ENCODE measurements around the gene MYL3.

MYL3 gene

GRCh38 chr3:46895761-46896160, 32.5 kb upstream of the MYL3 start:
- no peaks in the 10 kb centered on the region for H4K20me1 ChIP-seq (ENCODE audit: control insufficient read depth, insufficient read depth, low read depth, low read length)
- peaks cover 44% of the 10 kb centered on the region for H3K27me3 ChIP-seq (ENCODE audit: control insufficient read depth, low read length)

DNA sequence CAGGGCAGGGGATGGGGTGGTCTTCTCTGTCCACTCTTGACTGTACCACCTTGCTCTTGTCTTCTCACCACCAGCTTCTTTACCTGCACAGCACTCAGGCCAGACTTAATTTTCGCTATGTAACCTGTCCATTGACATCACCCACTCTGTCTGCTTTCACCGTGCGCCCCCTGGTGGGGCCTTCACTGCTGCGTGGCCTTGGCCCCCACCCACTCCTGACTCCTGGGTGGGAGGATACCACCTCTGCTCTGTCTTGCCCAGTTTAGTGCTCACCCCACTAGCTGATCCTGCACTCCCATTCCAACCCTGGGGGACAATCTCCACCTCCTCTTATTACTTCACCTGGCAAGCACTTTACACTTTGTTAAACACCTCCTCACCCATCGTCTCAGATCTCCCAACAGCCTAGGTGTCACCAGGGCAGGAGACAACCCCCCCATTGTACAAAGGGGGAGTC, 32.0 kb upstream of the MYL3 start:
- Histone ChIP-seq H3K4me2 (ENCODE audit: low read length) (no peak overlapping the region), H3K27me3 (ENCODE audit: control insufficient read depth, low read length) (peaks cover 44% of the 10 kb centered on the region), H3F3A (ENCODE audit: control insufficient read depth, insufficient read depth) (no peaks in the 10 kb centered on the region), H3K9me2 (replicated peaks; ENCODE audit: control insufficient read depth, low read length) (no peaks in the 10 kb centered on the region), H4K20me1 (ENCODE audit: control insufficient read depth, insufficient read depth, low read depth, low read length) (no peaks in the 10 kb centered on the region), H3K4me3 (ENCODE audit: low read length) (no peak overlapping the region), H3K79me2 (ENCODE audit: control insufficient read depth, low read length) (no peaks in the 10 kb centered on the region), H3K36me3 (ENCODE audit: control insufficient read depth, low read length) (no peaks in the 10 kb centered on the region), H3K27ac (ENCODE audit: low read depth, low read length) (no peak overlapping the region), H3K4me1 (ENCODE audit: control insufficient read depth, low read length) (peaks cover 22% of the 10 kb centered on the region), H3K9me3 (ENCODE audit: control insufficient read depth, insufficient read depth, low read length) (no peaks in the 10 kb centered on the region)
- no peak for TF ChIP-seq EZH2phosphoT487 (IDR thresholded peaks at IDR 0.05; ENCODE audit: borderline replicate concordance, low read length)
- peak; percentile 99 for TF ChIP-seq CTCF (IDR thresholded peaks at IDR 0.05; ENCODE audit: low read depth, low read length, poor library complexity, severe bottlenecking)

More at GRCh38 chr3:46895761-46896160, 32.5 kb upstream of the MYL3 start:
- TF ChIP-seq EZH2phosphoT487 (IDR thresholded peaks at IDR 0.05; ENCODE audit: borderline replicate concordance, low read length) (no peak), CTCF (IDR thresholded peaks at IDR 0.05; ENCODE audit: low read depth, low read length, poor library complexity, severe bottlenecking) (no peak)
- Histone ChIP-seq H3K4me2 (ENCODE audit: low read length) (no peak overlapping the region), H3F3A (ENCODE audit: control insufficient read depth, insufficient read depth) (no peaks in the 10 kb centered on the region), H3K4me1 (ENCODE audit: control insufficient read depth, low read length) (peaks cover 22% of the 10 kb centered on the region), H3K27ac (ENCODE audit: low read depth, low read length) (no peak overlapping the region), H3K36me3 (ENCODE audit: control insufficient read depth, low read length) (no peaks in the 10 kb centered on the region), H3K9me2 (replicated peaks; ENCODE audit: control insufficient read depth, low read length) (no peaks in the 10 kb centered on the region), H3K79me2 (ENCODE audit: control insufficient read depth, low read length) (no peaks in the 10 kb centered on the region), H3K9me3 (ENCODE audit: control insufficient read depth, insufficient read depth, low read length) (no peaks in the 10 kb centered on the region), H3K4me3 (ENCODE audit: low read length) (no peak overlapping the region)

GRCh38 chr3:46894256-46894655, 31.0 kb upstream of the MYL3 start:
- no peaks in the 10 kb centered on the region for H3F3A ChIP-seq (ENCODE audit: control insufficient read depth, insufficient read depth)
- H3K4me1 ChIP-seq (ENCODE audit: control insufficient read depth, low read length), result peaks cover 22% of the 10 kb centered on the region
- peaks cover 49% of the 10 kb centered on the region for H3K27me3 ChIP-seq (ENCODE audit: control insufficient read depth, low read length)
- H3K27ac ChIP-seq (ENCODE audit: low read depth, low read length), result no peak overlapping the region
- H3K36me3 ChIP-seq (ENCODE audit: control insufficient read depth, low read length), result no peaks in the 10 kb centered on the region
- H3K9me2 ChIP-seq (replicated peaks; ENCODE audit: control insufficient read depth, low read length), result no peaks in the 10 kb centered on the region
- no peak for TF ChIP-seq CTCF (IDR thresholded peaks at IDR 0.05; ENCODE audit: low read depth, low read length, poor library complexity, severe bottlenecking)
- no peak for TF ChIP-seq EZH2phosphoT487 (IDR thresholded peaks at IDR 0.05; ENCODE audit: borderline replicate concordance, low read length)
- no peaks in the 10 kb centered on the region for H3K79me2 ChIP-seq (ENCODE audit: control insufficient read depth, low read length)
- H3K4me3 ChIP-seq (ENCODE audit: low read length), result no peak overlapping the region
- no peak overlapping the region for H3K4me2 ChIP-seq (ENCODE audit: low read length)
- no peaks in the 10 kb centered on the region for H3K9me3 ChIP-seq (ENCODE audit: control insufficient read depth, insufficient read depth, low read length)
- no peaks in the 10 kb centered on the region for H4K20me1 ChIP-seq (ENCODE audit: control insufficient read depth, insufficient read depth, low read depth, low read length)

Measured in DOHH2 (cell line).